ENCODE measurements around the gene PDCD6IP.

DNA sequence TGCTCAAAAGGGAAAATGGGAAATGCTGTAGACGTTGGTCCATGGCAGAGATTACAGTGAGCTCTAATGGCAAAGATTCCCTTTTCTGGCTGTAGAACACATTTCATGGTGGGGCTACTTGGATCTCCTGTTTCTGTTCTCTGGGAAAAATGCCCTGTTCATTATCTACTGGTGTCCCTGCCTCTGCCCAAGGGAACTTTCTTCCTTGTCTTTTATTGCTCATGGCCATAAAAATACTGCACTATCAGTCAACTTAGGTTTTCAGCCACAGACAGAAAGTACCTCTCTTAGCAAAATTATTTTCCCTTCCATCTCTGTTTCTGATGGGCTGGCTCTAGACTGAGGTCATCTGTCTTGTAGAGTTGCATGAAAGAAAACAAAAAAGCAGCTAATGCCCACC, 98.9 kb downstream of the PDCD6IP start:
- TF ChIP-seq, protein P1, sequence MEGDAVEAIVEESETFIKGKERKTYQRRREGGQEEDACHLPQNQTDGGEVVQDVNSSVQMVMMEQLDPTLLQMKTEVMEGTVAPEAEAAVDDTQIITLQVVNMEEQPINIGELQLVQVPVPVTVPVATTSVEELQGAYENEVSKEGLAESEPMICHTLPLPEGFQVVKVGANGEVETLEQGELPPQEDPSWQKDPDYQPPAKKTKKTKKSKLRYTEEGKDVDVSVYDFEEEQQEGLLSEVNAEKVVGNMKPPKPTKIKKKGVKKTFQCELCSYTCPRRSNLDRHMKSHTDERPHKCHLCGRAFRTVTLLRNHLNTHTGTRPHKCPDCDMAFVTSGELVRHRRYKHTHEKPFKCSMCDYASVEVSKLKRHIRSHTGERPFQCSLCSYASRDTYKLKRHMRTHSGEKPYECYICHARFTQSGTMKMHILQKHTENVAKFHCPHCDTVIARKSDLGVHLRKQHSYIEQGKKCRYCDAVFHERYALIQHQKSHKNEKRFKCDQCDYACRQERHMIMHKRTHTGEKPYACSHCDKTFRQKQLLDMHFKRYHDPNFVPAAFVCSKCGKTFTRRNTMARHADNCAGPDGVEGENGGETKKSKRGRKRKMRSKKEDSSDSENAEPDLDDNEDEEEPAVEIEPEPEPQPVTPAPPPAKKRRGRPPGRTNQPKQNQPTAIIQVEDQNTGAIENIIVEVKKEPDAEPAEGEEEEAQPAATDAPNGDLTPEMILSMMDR (IDR thresholded peaks at IDR 0.05) = no peak
- TF ChIP-seq ZFX (IDR thresholded peaks at IDR 0.05; ENCODE audit: borderline replicate concordance) = no peak
